Caki2 (cell line): ENCODE measurements around the gene SLU7. TPM values are rescaled to one million over a fixed set of nuclear protein-coding genes. Genes with fewer than 3 reads are reported as not detected.

Experiments used
- DNase-seq: peaks from one replicate; pipeline ENCODE4 v3.0.0-alpha.2; 2015; ENCODE audit warnings: low read depth
- in situ Hi-C: cut with HindIII; loops from 2 replicates; pipeline ENCODE4 v1.10.0; 2016; ENCODE audit warnings: low sequenced_read_pairs, low pct_unique_long_range_greater_than_20kb, mixed read lengths
- total RNA-seq: library from RNA; depleted of rRNA; stranded (reverse); fragments of >200 nt; shearing (Covaris generic); gene quantifications from 2 replicates; pipeline ENCODE4 v1.2.3, GENCODE V29; 2014; ENCODE audit warnings: low replicate concordance

SLU7 gene
- total RNA-seq, 1 experiment from 2014 or later = 73.8 TPM

GRCh38 chr5:160432196-160432595 lies 13.3 kb upstream of the SLU7 start:
- DNase-seq = no peak
- in situ Hi-C loops = no loop called here

GRCh38 chr5:160427607-160428006 lies 8.7 kb upstream of the SLU7 start:
- no peak for DNase-seq
- in situ Hi-C loops = no loop called here

- in situ Hi-C loops = no loop called here
- no peak for DNase-seq
These were observed 4.2 kb upstream of the SLU7 start for GRCh38 chr5:160423099-160423498.

- peak; percentile 94 for DNase-seq
- in situ Hi-C loops = no loop called here
These were observed 2.9 kb upstream of the SLU7 start, which contains the start of gene PTTG1 for GRCh38 chr5:160421625-160422258. PTTG1 (plus strand) TSS chr5:160421855; CDS start chr5:160422313, 458 bp downstream.

GRCh38 chr5:160420331-160420610 lies 1.4 kb upstream of the SLU7 start:
- DNase-seq = no peak
- in situ Hi-C loops = no loop called here

GRCh38 chr5:160419458-160420330 lies 813 bp upstream of the SLU7 start:
- peak; percentile 29 for DNase-seq
- in situ Hi-C loops = no loop called here

- in situ Hi-C loops = no loop called here
These were observed 19.2 kb downstream of the SLU7 start, which contains the start of gene FAM200C for GRCh38 chr5:160399402-160400353. FAM200C (minus strand) TSS chr5:160400054; CDS start chr5:160395490, 4,564 bp downstream.

GRCh38 chr5:160398806-160399205 lies 20.1 kb downstream of the SLU7 start:
- in situ Hi-C loops = no loop called here
- no peak for DNase-seq

More at GRCh38 chr5:160399402-160400353, 19.2 kb downstream of the SLU7 start, which contains the start of gene FAM200C:
- DNase-seq = peak; percentile 94

GRCh38 chr5:160397492-160397891 lies 21.4 kb downstream of the SLU7 start:
- in situ Hi-C loops = no loop called here
- DNase-seq = no peak

GRCh38 chr5:160395111-160395510 lies 23.8 kb downstream of the SLU7 start:
- in situ Hi-C loops = no loop called here
- no peak for DNase-seq

- DNase-seq = peak; percentile 38
These were observed 27.8 kb downstream of the SLU7 start for GRCh38 chr5:160390787-160391696.

GRCh38 chr5:160387445-160387844 lies 31.4 kb downstream of the SLU7 start:
- DNase-seq = no peak
- in situ Hi-C loops = no loop called here

More at GRCh38 chr5:160390787-160391696, 27.8 kb downstream of the SLU7 start:
- in situ Hi-C loops = no loop called here

- in situ Hi-C loops = no loop called here
- no peak for DNase-seq
These were observed 33.4 kb downstream of the SLU7 start for GRCh38 chr5:160385496-160385895.

- in situ Hi-C loops = no loop called here
- DNase-seq = no peak
These were observed 34.2 kb downstream of the SLU7 start for GRCh38 chr5:160384681-160385080.

- DNase-seq = no peak
- in situ Hi-C loops = no loop called here
These were observed 36.5 kb downstream of the SLU7 start for GRCh38 chr5:160382346-160382745.

- in situ Hi-C loops = no loop called here
- DNase-seq = no peak
These were observed 38.8 kb downstream of the SLU7 start for GRCh38 chr5:160380041-160380440.

GRCh38 chr5:160379511-160379910 lies 39.4 kb downstream of the SLU7 start:
- DNase-seq = no peak
- in situ Hi-C loops = no loop called here
